Fibroblast of the aortic adventitia (primary cell): ENCODE measurements around the gene PLPPR3. TPM values are rescaled to one million over a fixed set of nuclear protein-coding genes. Genes with fewer than 3 reads are reported as not detected.
A peak's percentile ranks its signal among the peaks of the same experiment; 100 is the strongest.

Experiments used
- DNase-seq: peaks from one replicate; pipeline ENCODE4 v3.0.0-alpha.2; 2010; ENCODE audit warnings: low read depth
- H3K4me3 ChIP-seq: 2 replicates; pipeline ENCODE4 v1.5.1; 2011; ENCODE audit warnings: low read depth, mild to moderate bottlenecking, control low read depth, low read length, moderate library complexity
- CTCF ChIP-seq: IDR thresholded peaks from 2 replicates; pipeline ENCODE4 v1.5.1; 2011; ENCODE audit warnings: mild to moderate bottlenecking, low read length, control low read depth, inconsistent platforms; ENCODE audit not compliant: insufficient read depth
- total RNA-seq: library from RNA; depleted of rRNA; stranded (reverse); fragments of >200 nt; gene quantifications from 2 replicates; pipeline ENCODE4 v1.2.3, GENCODE V29; 2012; ENCODE audit warnings: low replicate concordance

Gene PLPPR3
- total RNA-seq, 1 donor = 0.18 TPM

GRCh38 chr19:867301-867793 lies 45.6 kb upstream of the PLPPR3 start:
- no peak for TF ChIP-seq CTCF
- H3K4me3 ChIP-seq = no peak overlapping the region
- DNase-seq = no peak

- TF ChIP-seq CTCF = no peak
- no peak overlapping the region for H3K4me3 ChIP-seq
- DNase-seq = no peak
These were observed 45.1 kb upstream of the PLPPR3 start for GRCh38 chr19:866769-867300.

- no peak for DNase-seq
- no peak overlapping the region for H3K4me3 ChIP-seq
- TF ChIP-seq CTCF = no peak
These were observed 41.5 kb upstream of the PLPPR3 start for GRCh38 chr19:863315-863620.

GRCh38 chr19:862581-863314 lies 41.0 kb upstream of the PLPPR3 start:
- DNase-seq = no peak
- no peak for TF ChIP-seq CTCF
- H3K4me3 ChIP-seq = no peak overlapping the region

- DNase-seq = no peak
- no peak overlapping the region for H3K4me3 ChIP-seq
- peak; percentile 15 for TF ChIP-seq CTCF
These were observed 40.2 kb upstream of the PLPPR3 start for GRCh38 chr19:861756-862580.

- TF ChIP-seq CTCF = no peak
- H3K4me3 ChIP-seq = no peak overlapping the region
- DNase-seq = no peak
These were observed 39.5 kb upstream of the PLPPR3 start for GRCh38 chr19:861141-861755.
